ENCODE results near the gene NCAPH2. TPM values are rescaled to one million over a fixed set of nuclear protein-coding genes. Genes with fewer than 3 reads are reported as not detected.

The NCAPH2 gene
- total RNA-seq, 1 experiment from 2014 or later, result 39.8 TPM

- TF ChIP-seq CTCF (IDR thresholded peaks at IDR 0.05; ENCODE audit: unreplicated experiment), result no peak
Measured at GRCh38 chr22:50513175-50513574, 5.2 kb downstream of the NCAPH2 start.

GRCh38 chr22:50516068-50516467 is 8.0 kb downstream of the NCAPH2 start:
- no TSS peak for BruUV-seq (replicated peaks)
- Mint-ChIP-seq H3K27ac (ENCODE audit: low read depth, unreplicated experiment) (no peak overlapping the region), H3K36me3 (ENCODE audit: insufficient read depth, unreplicated experiment) (peaks cover 45% of the 10 kb centered on the region), H3K9me3 (ENCODE audit: unreplicated experiment) (no peaks in the 10 kb centered on the region), H3K4me1 (ENCODE audit: insufficient read depth, unreplicated experiment) (no peaks in the 10 kb centered on the region), H3K27me3 (ENCODE audit: insufficient read depth, unreplicated experiment) (no peaks in the 10 kb centered on the region), H3K4me3 (ENCODE audit: unreplicated experiment) (no peak overlapping the region)
- ChIA-PET POLR2A (interaction anchor here (0.6 to 3.0 kb wide), 2 partner anchors 9 to 32 kb away, joined by 3 to 22 read pairs; partner anchors contain the start of gene SCO2), CTCF (no interaction called here)
- TF ChIP-seq CTCF (IDR thresholded peaks at IDR 0.05; ENCODE audit: unreplicated experiment), result no peak
- intact Hi-C loops (cut with micrococcal nuclease), result no loop called here
- no peak for DNase-seq (ENCODE audit: unreplicated experiment)

More at GRCh38 chr22:50513175-50513574, 5.2 kb downstream of the NCAPH2 start:
- no peak for DNase-seq (ENCODE audit: unreplicated experiment)
- no peak overlapping the region for H3K27ac Mint-ChIP-seq (ENCODE audit: low read depth, unreplicated experiment)
- ChIA-PET POLR2A (interaction anchor here (3.0 kb wide), 1 partner anchor 12 kb away, joined by 22 read pairs; the partner anchor contains the start of gene SCO2), CTCF (no interaction called here)
- BruUV-seq (replicated peaks), result no TSS peak
- H3K27me3 Mint-ChIP-seq (ENCODE audit: insufficient read depth, unreplicated experiment), result no peaks in the 10 kb centered on the region
- no peak overlapping the region for H3K4me3 Mint-ChIP-seq (ENCODE audit: unreplicated experiment)
- peaks cover 20% of the 10 kb centered on the region for H3K36me3 Mint-ChIP-seq (ENCODE audit: insufficient read depth, unreplicated experiment)
- H3K4me1 Mint-ChIP-seq (ENCODE audit: insufficient read depth, unreplicated experiment), result peaks cover 12% of the 10 kb centered on the region
- intact Hi-C loops (cut with micrococcal nuclease), result no loop called here
- no peaks in the 10 kb centered on the region for H3K9me3 Mint-ChIP-seq (ENCODE audit: unreplicated experiment)

- Mint-ChIP-seq H3K4me1 (ENCODE audit: insufficient read depth, unreplicated experiment) (no peaks in the 10 kb centered on the region), H3K27me3 (ENCODE audit: insufficient read depth, unreplicated experiment) (no peaks in the 10 kb centered on the region), H3K27ac (ENCODE audit: low read depth, unreplicated experiment) (no peak overlapping the region), H3K9me3 (ENCODE audit: unreplicated experiment) (no peaks in the 10 kb centered on the region), H3K4me3 (ENCODE audit: unreplicated experiment) (no peak overlapping the region), H3K36me3 (ENCODE audit: insufficient read depth, unreplicated experiment) (peaks cover 38% of the 10 kb centered on the region)
- BruUV-seq (replicated peaks), result no TSS peak
- intact Hi-C loops (cut with micrococcal nuclease), result no loop called here
- DNase-seq (ENCODE audit: unreplicated experiment), result no peak
- no peak for TF ChIP-seq CTCF (IDR thresholded peaks at IDR 0.05; ENCODE audit: unreplicated experiment)
- POLR2A ChIA-PET, result interaction anchor here (0.7 kb wide), 1 partner anchor 9 kb away, joined by 3 read pairs; the partner anchor contains the start of genes LMF2 and NCAPH2
- CTCF ChIA-PET, result interaction anchor here (0.5 to 0.6 kb wide), 2 partner anchors 9 to 103 kb away, joined by 3 to 4 read pairs; no protein-coding TSS in a partner anchor
Measured at GRCh38 chr22:50516891-50517290, 8.9 kb downstream of the NCAPH2 start.

- DNase-seq (ENCODE audit: unreplicated experiment), result no peak
- no peak for TF ChIP-seq CTCF (IDR thresholded peaks at IDR 0.05; ENCODE audit: unreplicated experiment)
- Mint-ChIP-seq H3K27ac (ENCODE audit: low read depth, unreplicated experiment) (no peak overlapping the region), H3K36me3 (ENCODE audit: insufficient read depth, unreplicated experiment) (peaks cover 31% of the 10 kb centered on the region), H3K27me3 (ENCODE audit: insufficient read depth, unreplicated experiment) (no peaks in the 10 kb centered on the region), H3K9me3 (ENCODE audit: unreplicated experiment) (no peaks in the 10 kb centered on the region), H3K4me1 (ENCODE audit: insufficient read depth, unreplicated experiment) (no peaks in the 10 kb centered on the region), H3K4me3 (ENCODE audit: unreplicated experiment) (no peak overlapping the region)
- ChIA-PET POLR2A (interaction anchor here (0.7 kb wide), 1 partner anchor 10 kb away, joined by 3 read pairs; the partner anchor contains the start of genes LMF2 and NCAPH2), CTCF (interaction anchor here (0.5 kb wide), 1 partner anchor 102 kb away, joined by 4 read pairs; no protein-coding TSS in a partner anchor)
- intact Hi-C loops (cut with micrococcal nuclease), result no loop called here
- BruUV-seq (replicated peaks), result TSS peak; percentile 10
Measured at GRCh38 chr22:50517495-50518260, 9.7 kb downstream of the NCAPH2 start.

Measured in MCF 10A (cell line).